Activated T-cell treated with anti-CD3 and anti-CD28 coated beads, Interleukin-2, amount 50 U/mL, for 72 hours (primary cell): ENCODE data around the gene OSBPL2. TPM values are rescaled to one million over a fixed set of nuclear protein-coding genes. Genes with fewer than 3 reads are reported as not detected.

Source experiments
- ATAC-seq, 2 donors: fragments of 150-1000 bp; cut with Tn5 transposase; replicated peaks in 1 of 2; 2 replicates each; pipeline ENCODE4 v1.10.0; 2021; ENCODE audit warnings: moderate library complexity in 2 of 2, mild to moderate bottlenecking in 1 of 2
- DNase-seq, 2 donors: peaks; one replicate each; pipeline ENCODE4 v3.0.0; 2021 to 2022; ENCODE audit warnings: mixed read lengths in 1 of 2
- H3K27ac Mint-ChIP-seq: one replicate; pipeline ENCODE4 v1.8.0; 2022; ENCODE audit warnings: mild to moderate bottlenecking, moderate library complexity, mixed read lengths
- H3K27me3 Mint-ChIP-seq: one replicate; pipeline ENCODE4 v1.8.0; 2022; ENCODE audit warnings: low read depth, mixed read lengths
- H3K36me3 Mint-ChIP-seq, 2 donors: one replicate each; pipeline ENCODE4 v1.8.0; 2022; ENCODE audit warnings: mixed read lengths in 2 of 2, mild to moderate bottlenecking in 1 of 2; ENCODE audit not compliant: insufficient read depth in 2 of 2
- H3K4me1 Mint-ChIP-seq: one replicate; pipeline ENCODE4 v1.8.0; 2022; ENCODE audit warnings: low read depth, mixed read lengths
- H3K4me3 Mint-ChIP-seq, 2 donors: one replicate each; pipeline ENCODE4 v1.8.0; 2022; ENCODE audit warnings: mild to moderate bottlenecking in 2 of 2, mixed read lengths in 2 of 2, moderate library complexity in 2 of 2
- H3K9me3 Mint-ChIP-seq, 2 donors: one replicate each; pipeline ENCODE4 v1.8.0; 2022; ENCODE audit warnings: mixed read lengths in 2 of 2
- total RNA-seq, 2 donors: library from RNA; stranded (reverse); gene quantifications; one replicate each; pipeline ENCODE4 v1.2.3, GENCODE V29; 2022

The OSBPL2 gene
- total RNA-seq, 2 donors from 2014 or later: 40.6 to 44.2 TPM

GRCh38 chr20:62220666-62221568, 17.4 kb upstream of the OSBPL2 start:
- H3K27me3 Mint-ChIP-seq: peaks cover 38% of the 10 kb centered on the region
- H3K4me3 Mint-ChIP-seq: peak overlapping the region in 1 of 2 donors; percentile 40

DNA sequence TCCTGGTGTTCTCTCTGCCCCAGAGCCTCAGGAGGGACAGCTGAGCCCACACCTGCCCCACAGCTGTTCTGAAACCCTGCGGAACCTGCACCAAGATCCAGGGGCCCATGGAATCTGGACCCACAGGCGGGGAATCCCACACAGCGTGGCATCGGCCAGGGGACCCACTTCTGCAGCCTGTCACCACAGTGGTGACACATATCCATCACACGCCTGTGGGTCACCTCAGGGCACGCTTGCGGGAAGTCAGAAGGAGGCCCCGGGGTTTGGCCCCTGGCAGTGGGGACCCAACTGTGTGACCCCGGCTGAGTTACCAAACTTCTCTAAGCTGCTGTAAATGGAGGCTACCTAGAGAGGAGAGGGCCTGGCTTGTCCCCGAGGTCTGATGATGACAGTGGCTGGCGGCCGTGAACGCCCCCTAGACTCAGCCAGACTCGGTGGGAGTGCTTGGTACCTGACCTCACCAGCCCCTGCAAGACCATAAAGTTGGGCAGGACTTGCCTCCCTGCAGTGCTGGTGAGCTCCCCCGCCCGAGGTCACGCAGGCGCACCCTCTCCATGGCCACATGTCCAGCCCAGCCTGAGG, 16.0 kb upstream of the OSBPL2 start:
- Mint-ChIP-seq H3K4me3 (no peak overlapping the region), H3K36me3 (no peaks in the 10 kb centered on the region), H3K27me3 (peaks cover 45% of the 10 kb centered on the region), H3K9me3 (no peaks in the 10 kb centered on the region), H3K27ac (no peak overlapping the region), H3K4me1 (peaks cover 5% of the 10 kb centered on the region)
- ATAC-seq (no peak), DNase-seq (no peak)

More at GRCh38 chr20:62220666-62221568, 17.4 kb upstream of the OSBPL2 start:
- Mint-ChIP-seq H3K27ac (no peak overlapping the region), H3K4me1 (peaks cover 5% of the 10 kb centered on the region), H3K36me3 (no peaks in the 10 kb centered on the region), H3K9me3 (no peaks in the 10 kb centered on the region)
- ATAC-seq (no peak), DNase-seq (no peak)

DNA sequence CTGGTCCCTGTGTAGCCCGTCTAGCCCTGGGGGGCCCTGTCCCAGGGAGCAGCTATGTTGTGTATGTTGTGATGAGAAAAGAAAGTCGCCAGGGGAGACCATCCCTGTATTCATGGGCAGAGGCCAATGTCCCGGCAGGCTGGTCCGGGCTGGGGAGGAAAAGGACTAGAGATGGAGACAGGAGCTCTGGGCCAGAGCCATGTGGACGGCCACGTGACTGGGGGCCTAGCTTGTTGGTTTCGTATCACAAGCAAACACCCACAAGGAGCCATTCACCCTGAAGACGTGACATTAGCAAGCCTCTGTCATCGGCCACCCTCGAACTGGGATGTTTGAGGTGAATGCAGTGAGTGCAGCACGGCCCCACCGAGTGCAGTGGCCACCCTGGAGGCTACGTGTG, 15.3 kb upstream of the OSBPL2 start:
- Mint-ChIP-seq H3K4me3 (no peak overlapping the region), H3K36me3 (no peaks in the 10 kb centered on the region), H3K4me1 (peaks cover 5% of the 10 kb centered on the region), H3K9me3 (no peaks in the 10 kb centered on the region), H3K27ac (no peak overlapping the region), H3K27me3 (peaks cover 45% of the 10 kb centered on the region)
- no peak for ATAC-seq
- no peak for DNase-seq

GRCh38 chr20:62223571-62223970, 14.8 kb upstream of the OSBPL2 start:
- H3K36me3 Mint-ChIP-seq: no peaks in the 10 kb centered on the region
- ATAC-seq (no peak), DNase-seq (no peak)
- H3K4me1 Mint-ChIP-seq: peaks cover 5% of the 10 kb centered on the region
- no peak overlapping the region for H3K27ac Mint-ChIP-seq
- peaks cover 40% of the 10 kb centered on the region for H3K27me3 Mint-ChIP-seq
- H3K4me3 Mint-ChIP-seq: no peak overlapping the region
- no peaks in the 10 kb centered on the region for H3K9me3 Mint-ChIP-seq

GRCh38 chr20:62224113-62224855, 14.0 kb upstream of the OSBPL2 start:
- ATAC-seq (no peak), DNase-seq (no peak)
- Mint-ChIP-seq H3K4me3 (no peak overlapping the region), H3K27ac (no peak overlapping the region), H3K4me1 (peaks cover under 1% of the 10 kb centered on the region), H3K36me3 (no peaks in the 10 kb centered on the region), H3K27me3 (peaks cover 33% of the 10 kb centered on the region), H3K9me3 (no peaks in the 10 kb centered on the region)

GRCh38 chr20:62225026-62225425, 13.3 kb upstream of the OSBPL2 start:
- Mint-ChIP-seq H3K27me3 (peaks cover 31% of the 10 kb centered on the region), H3K27ac (no peak overlapping the region), H3K4me1 (no peaks in the 10 kb centered on the region), H3K9me3 (no peaks in the 10 kb centered on the region), H3K36me3 (no peaks in the 10 kb centered on the region), H3K4me3 (no peak overlapping the region)
- no peak for DNase-seq
- ATAC-seq: no peak

DNA sequence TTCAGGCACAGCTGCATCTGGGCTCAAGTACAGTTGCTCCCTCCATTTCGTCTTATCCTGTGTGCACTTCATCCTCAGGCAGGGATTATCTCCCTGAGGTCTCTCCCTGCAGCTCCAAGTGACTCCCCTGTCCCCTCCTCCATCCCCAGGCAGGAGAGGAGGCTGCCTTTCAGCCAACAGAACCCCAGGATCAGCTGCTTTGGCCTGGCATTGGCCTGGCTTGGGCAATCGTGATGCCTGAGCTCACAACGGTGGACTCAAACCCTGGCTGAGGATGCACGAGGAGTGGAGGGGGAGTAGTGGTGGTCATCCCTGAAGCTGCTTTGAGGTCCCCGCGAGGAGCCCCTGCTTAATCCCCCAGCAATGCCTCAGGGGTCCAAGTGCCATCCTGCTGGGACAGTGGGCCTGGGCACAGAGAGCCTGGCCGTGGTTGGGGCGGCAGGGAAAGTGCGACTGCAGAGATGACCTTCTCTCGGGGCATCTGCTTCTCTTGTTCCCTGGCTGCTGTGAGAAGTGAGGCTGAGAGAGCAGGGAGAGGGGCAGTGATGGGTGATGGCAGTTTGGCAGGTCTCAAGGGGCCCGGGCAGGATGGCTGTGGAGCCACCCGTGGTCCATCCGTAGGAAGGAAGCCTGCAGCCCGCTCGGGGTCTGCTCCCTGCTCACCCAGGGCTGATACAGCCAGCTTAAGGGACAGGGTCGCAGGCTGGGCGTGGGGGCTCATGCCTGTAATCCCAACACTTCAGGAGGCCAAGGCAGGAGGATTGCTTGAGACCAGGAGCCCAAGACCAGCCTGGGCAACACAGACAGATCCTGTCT, 12.3 kb upstream of the OSBPL2 start:
- Mint-ChIP-seq H3K4me1 (no peaks in the 10 kb centered on the region), H3K36me3 (no peaks in the 10 kb centered on the region), H3K27me3 (peaks cover 27% of the 10 kb centered on the region), H3K4me3 (no peak overlapping the region), H3K9me3 (no peaks in the 10 kb centered on the region), H3K27ac (no peak overlapping the region)
- no peak for DNase-seq
- no peak for ATAC-seq

DNA sequence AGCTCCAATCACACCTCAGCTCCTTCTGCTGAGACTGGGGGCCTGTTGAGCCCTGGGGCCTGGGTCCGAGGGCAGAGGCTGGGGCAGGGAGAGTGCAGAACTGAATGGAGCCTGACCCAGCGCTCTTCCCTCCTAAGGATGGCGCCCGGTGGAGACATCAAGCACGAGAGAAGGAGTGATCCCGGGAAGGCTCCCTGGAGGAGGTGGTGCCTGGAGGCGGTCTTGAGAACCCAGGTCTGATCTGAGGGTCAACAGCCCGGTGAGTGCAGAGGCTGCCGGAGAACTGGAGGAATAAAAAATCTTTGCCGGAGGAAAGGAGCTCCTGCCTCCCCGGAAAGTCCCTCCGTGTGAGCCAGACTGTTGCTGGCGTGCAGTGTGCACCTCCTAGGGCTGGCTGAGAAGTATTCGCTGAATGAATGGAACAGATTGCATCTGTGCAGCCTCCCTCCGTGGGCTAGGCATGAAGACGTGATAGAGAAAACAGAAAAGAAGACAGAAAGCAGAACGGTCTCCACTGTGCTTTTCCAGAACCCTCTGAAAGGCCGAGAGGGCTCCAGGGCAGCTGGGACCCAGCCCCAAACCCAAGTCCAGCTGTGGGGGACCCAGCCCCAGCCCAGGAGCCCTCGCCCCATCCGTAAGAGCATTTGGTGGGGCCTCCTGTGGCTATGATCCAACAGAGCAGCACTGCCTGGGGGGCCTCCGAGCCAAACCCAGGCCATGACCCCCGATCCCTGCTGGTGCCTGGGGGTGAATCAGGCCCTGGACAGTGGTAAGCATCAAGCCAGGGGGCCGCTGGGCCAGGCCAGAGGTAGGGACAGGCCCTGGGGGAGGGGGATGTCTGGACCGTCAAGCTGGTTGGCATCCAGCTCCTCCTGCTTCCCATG, 11.4 kb upstream of the OSBPL2 start:
- no peaks in the 10 kb centered on the region for H3K4me1 Mint-ChIP-seq
- H3K27ac Mint-ChIP-seq: no peak overlapping the region
- no peak overlapping the region for H3K4me3 Mint-ChIP-seq
- H3K36me3 Mint-ChIP-seq: no peaks in the 10 kb centered on the region
- H3K27me3 Mint-ChIP-seq: peaks cover 20% of the 10 kb centered on the region
- no peaks in the 10 kb centered on the region for H3K9me3 Mint-ChIP-seq
- DNase-seq (no peak), ATAC-seq (no peak)

- H3K9me3 Mint-ChIP-seq: no peaks in the 10 kb centered on the region
- H3K36me3 Mint-ChIP-seq: no peaks in the 10 kb centered on the region
Observed at GRCh38 chr20:62227591-62227976, 10.7 kb upstream of the OSBPL2 start.

DNA sequence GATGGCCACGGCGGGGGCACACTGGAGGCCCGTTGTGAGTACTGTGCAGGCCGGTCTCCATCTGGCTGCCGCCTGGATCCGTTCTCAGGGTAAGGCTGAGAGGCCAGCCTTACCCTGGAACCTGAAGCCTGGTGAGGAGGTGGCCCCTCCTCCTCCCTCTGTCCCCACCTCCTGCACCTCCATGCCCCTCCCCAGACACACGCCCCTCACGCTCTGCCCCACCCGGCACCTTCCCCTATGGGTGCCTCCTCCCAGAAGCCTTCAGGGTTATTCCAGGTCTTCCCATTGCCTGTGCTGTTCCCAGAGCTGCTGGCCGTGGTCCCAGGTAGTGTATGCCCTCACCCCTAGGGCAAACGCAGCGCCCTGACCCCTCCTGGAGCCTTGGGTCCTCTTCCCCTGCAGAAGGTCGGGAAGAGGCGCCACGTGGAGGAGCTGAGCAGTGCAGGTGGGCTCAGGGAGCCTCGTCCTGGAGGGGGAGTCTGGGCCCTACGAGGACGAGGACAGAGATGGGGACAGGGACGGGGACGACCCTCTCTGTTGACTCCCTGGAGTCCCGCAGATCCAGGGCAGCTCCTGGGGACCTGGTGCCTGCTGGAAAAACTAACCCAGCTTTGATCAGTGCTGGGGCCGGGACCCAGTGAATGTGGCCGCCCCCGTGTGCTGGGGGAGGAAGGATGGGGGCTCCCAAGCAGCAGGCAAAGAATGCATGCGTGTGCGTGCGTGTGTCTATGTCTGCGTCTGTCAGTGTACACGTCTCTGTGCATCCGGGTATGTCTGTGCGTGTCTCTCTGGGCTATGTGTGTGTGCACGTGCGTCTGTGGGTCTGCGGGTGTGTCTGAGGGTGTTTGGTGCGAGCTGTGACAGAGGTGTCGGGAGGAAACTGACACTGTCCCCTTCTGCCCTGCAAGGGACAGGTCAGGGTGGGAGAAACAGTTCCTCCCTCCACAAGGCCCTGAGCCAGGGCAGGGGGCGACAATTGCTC, 10.1 kb upstream of the OSBPL2 start:
- no peak for DNase-seq
- Mint-ChIP-seq H3K9me3 (no peaks in the 10 kb centered on the region), H3K4me1 (no peaks in the 10 kb centered on the region), H3K36me3 (no peaks in the 10 kb centered on the region), H3K27ac (no peak overlapping the region), H3K4me3 (no peak overlapping the region), H3K27me3 (peaks cover 20% of the 10 kb centered on the region)
- ATAC-seq: no peak

More at GRCh38 chr20:62227591-62227976, 10.7 kb upstream of the OSBPL2 start:
- Mint-ChIP-seq H3K4me3 (no peak overlapping the region), H3K4me1 (no peaks in the 10 kb centered on the region), H3K27me3 (peaks cover 20% of the 10 kb centered on the region), H3K27ac (no peak overlapping the region)
- no peak for DNase-seq
- ATAC-seq: no peak

GRCh38 chr20:62228982-62229545, 9.3 kb upstream of the OSBPL2 start:
- H3K9me3 Mint-ChIP-seq: no peaks in the 10 kb centered on the region
- DNase-seq (no peak), ATAC-seq (no peak)
- H3K4me1 Mint-ChIP-seq: no peaks in the 10 kb centered on the region
- H3K27me3 Mint-ChIP-seq: peaks cover 20% of the 10 kb centered on the region
- H3K36me3 Mint-ChIP-seq: no peaks in the 10 kb centered on the region
- no peak overlapping the region for H3K4me3 Mint-ChIP-seq
- no peak overlapping the region for H3K27ac Mint-ChIP-seq
